ENCODE measurements around the gene PPT1. TPM values are rescaled to one million over a fixed set of nuclear protein-coding genes. Genes with fewer than 3 reads are reported as not detected.
A peak's percentile ranks its signal among the peaks of the same experiment; 100 is the strongest.

Gene PPT1
- total and polyA plus RNA-seq, 2 experiments from 2014 or later, result 67.4 to 202 TPM

DNA sequence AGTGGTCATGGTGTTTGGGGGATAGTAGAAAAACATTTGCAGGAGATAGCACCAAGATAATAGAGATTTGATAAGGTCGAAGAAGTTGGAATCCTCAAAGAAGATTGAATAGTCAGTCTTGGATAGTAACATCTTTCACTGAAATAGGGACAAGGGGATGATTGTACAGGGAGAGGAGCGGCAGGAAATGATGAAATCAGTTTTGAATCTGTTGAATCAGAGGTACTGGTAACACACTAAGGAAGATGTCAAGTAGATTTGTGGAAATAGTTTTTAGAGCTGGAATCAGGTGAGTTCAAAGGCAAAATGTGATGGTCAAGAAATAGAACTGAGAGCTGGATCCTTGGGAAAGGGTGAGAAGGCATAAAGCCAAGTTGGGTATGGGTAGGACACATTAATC is 30.0 kb downstream of the PPT1 start:
- no peaks in the 10 kb centered on the region for H3K27me3 ChIP-seq (ENCODE audit: insufficient read depth)
- peaks cover 6% of the 10 kb centered on the region; the same call in 1 of the 2 replicates for H3F3A ChIP-seq (replicated peaks; ENCODE audit: low read depth)
- peaks cover 87% of the 10 kb centered on the region for H3K36me3 Mint-ChIP-seq (ENCODE audit: low read depth)
- H2AFZ ChIP-seq, result no peak overlapping the region
- H3K9me2 ChIP-seq (ENCODE audit: insufficient read depth), result no peaks in the 10 kb centered on the region
- H3K27ac Mint-ChIP-seq, result peak overlapping the region; percentile 22; the same call in 1 of the 2 replicates
- no peak overlapping the region for H3K4me3 Mint-ChIP-seq
- H3K9me3 Mint-ChIP-seq, result no peaks in the 10 kb centered on the region
- no peak for ATAC-seq
- no peak for DNase-seq (ENCODE audit: low spot score)
- H3K4me3 ChIP-seq, result no peak overlapping the region
- peaks cover 2% of the 10 kb centered on the region for H3K27me3 Mint-ChIP-seq (ENCODE audit: insufficient read depth, low read depth, poor library complexity)
- TF ChIP-seq EZH2 (IDR thresholded peaks at IDR 0.05; ENCODE audit: low read depth, unreplicated experiment), result no peak
- TF ChIP-seq ETS1 (IDR thresholded peaks at IDR 0.05), result no peak
- no peak for TF ChIP-seq ZNF331 (CRISPR knock-in tag; IDR thresholded peaks at IDR 0.05; ENCODE audit: low read depth)
- TF ChIP-seq REST (IDR thresholded peaks at IDR 0.05; ENCODE audit: unreplicated experiment), result no peak
- no peak for TF ChIP-seq EZH2phosphoT487 (IDR thresholded peaks at IDR 0.05; ENCODE audit: unreplicated experiment)
- no peak for TF ChIP-seq STAT1 (IDR thresholded peaks at IDR 0.05; ENCODE audit: unreplicated experiment)
- TF ChIP-seq POLR2AphosphoS5 (IDR thresholded peaks at IDR 0.05; ENCODE audit: low read depth), result no peak
- TF ChIP-seq ZNF114 (CRISPR knock-in tag; IDR thresholded peaks at IDR 0.05), result no peak
- no peak for TF ChIP-seq CREB1 (CRISPR knock-in tag; IDR thresholded peaks at IDR 0.05; ENCODE audit: low read depth)
- TF ChIP-seq, protein P1, sequence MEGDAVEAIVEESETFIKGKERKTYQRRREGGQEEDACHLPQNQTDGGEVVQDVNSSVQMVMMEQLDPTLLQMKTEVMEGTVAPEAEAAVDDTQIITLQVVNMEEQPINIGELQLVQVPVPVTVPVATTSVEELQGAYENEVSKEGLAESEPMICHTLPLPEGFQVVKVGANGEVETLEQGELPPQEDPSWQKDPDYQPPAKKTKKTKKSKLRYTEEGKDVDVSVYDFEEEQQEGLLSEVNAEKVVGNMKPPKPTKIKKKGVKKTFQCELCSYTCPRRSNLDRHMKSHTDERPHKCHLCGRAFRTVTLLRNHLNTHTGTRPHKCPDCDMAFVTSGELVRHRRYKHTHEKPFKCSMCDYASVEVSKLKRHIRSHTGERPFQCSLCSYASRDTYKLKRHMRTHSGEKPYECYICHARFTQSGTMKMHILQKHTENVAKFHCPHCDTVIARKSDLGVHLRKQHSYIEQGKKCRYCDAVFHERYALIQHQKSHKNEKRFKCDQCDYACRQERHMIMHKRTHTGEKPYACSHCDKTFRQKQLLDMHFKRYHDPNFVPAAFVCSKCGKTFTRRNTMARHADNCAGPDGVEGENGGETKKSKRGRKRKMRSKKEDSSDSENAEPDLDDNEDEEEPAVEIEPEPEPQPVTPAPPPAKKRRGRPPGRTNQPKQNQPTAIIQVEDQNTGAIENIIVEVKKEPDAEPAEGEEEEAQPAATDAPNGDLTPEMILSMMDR (conservative IDR thresholded peaks at IDR 0.05; ENCODE audit: low read depth in 2 of 2), result no peak
- no peak for TF ChIP-seq NANOG (IDR thresholded peaks at IDR 0.05; ENCODE audit: borderline replicate concordance)
- TF ChIP-seq JUNB (IDR thresholded peaks at IDR 0.05; ENCODE audit: unreplicated experiment), result no peak
- TF ChIP-seq, protein P2, sequence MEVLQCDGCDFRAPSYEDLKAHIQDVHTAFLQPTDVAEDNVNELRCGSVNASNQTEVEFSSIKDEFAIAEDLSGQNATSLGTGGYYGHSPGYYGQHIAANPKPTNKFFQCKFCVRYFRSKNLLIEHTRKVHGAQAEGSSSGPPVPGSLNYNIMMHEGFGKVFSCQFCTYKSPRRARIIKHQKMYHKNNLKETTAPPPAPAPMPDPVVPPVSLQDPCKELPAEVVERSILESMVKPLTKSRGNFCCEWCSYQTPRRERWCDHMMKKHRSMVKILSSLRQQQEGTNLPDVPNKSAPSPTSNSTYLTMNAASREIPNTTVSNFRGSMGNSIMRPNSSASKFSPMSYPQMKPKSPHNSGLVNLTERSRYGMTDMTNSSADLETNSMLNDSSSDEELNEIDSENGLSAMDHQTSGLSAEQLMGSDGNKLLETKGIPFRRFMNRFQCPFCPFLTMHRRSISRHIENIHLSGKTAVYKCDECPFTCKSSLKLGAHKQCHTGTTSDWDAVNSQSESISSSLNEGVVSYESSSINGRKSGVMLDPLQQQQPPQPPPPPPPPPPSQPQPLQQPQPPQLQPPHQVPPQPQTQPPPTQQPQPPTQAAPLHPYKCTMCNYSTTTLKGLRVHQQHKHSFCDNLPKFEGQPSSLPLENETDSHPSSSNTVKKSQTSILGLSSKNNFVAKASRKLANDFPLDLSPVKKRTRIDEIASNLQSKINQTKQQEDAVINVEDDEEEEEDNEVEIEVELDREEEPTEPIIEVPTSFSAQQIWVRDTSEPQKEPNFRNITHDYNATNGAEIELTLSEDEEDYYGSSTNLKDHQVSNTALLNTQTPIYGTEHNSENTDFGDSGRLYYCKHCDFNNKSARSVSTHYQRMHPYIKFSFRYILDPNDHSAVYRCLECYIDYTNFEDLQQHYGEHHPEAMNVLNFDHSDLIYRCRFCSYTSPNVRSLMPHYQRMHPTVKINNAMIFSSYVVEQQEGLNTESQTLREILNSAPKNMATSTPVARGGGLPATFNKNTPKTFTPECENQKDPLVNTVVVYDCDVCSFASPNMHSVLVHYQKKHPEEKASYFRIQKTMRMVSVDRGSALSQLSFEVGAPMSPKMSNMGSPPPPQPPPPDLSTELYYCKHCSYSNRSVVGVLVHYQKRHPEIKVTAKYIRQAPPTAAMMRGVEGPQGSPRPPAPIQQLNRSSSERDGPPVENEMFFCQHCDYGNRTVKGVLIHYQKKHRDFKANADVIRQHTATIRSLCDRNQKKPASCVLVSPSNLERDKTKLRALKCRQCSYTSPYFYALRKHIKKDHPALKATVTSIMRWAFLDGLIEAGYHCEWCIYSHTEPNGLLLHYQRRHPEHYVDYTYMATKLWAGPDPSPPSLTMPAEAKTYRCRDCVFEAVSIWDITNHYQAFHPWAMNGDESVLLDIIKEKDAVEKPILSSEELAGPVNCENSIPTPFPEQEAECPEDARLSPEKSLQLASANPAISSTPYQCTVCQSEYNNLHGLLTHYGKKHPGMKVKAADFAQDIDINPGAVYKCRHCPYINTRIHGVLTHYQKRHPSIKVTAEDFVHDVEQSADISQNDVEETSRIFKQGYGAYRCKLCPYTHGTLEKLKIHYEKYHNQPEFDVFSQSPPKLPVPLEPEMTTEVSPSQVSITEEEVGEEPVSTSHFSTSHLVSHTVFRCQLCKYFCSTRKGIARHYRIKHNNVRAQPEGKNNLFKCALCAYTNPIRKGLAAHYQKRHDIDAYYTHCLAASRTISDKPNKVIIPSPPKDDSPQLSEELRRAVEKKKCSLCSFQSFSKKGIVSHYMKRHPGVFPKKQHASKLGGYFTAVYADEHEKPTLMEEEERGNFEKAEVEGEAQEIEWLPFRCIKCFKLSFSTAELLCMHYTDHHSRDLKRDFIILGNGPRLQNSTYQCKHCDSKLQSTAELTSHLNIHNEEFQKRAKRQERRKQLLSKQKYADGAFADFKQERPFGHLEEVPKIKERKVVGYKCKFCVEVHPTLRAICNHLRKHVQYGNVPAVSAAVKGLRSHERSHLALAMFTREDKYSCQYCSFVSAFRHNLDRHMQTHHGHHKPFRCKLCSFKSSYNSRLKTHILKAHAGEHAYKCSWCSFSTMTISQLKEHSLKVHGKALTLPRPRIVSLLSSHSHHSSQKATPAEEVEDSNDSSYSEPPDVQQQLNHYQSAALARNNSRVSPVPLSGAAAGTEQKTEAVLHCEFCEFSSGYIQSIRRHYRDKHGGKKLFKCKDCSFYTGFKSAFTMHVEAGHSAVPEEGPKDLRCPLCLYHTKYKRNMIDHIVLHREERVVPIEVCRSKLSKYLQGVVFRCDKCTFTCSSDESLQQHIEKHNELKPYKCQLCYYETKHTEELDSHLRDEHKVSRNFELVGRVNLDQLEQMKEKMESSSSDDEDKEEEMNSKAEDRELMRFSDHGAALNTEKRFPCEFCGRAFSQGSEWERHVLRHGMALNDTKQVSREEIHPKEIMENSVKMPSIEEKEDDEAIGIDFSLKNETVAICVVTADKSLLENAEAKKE (CRISPR knock-in tag; IDR thresholded peaks at IDR 0.05), result no peak
- H3K4me1 ChIP-seq (ENCODE audit: insufficient read depth), result no peaks in the 10 kb centered on the region
- H3K27ac ChIP-seq (ENCODE audit: low read depth), result no peak overlapping the region; the same call in 1 of the 2 replicates
- H3K79me2 ChIP-seq (replicated peaks; ENCODE audit: insufficient read depth), result peaks cover 4% of the 10 kb centered on the region
- H3K36me3 ChIP-seq (ENCODE audit: insufficient read depth), result peaks cover 76% of the 10 kb centered on the region
- no peak overlapping the region for H3K4me2 ChIP-seq
- H3K4me1 Mint-ChIP-seq, result no peaks in the 10 kb centered on the region
- peaks cover 9% of the 10 kb centered on the region for H4K20me1 ChIP-seq (replicated peaks; ENCODE audit: insufficient read depth)
